ENCODE measurements around the gene MRPL45. TPM values are rescaled to one million over a fixed set of nuclear protein-coding genes. Genes with fewer than 3 reads are reported as not detected.

MRPL45 gene
- total RNA-seq, 6 donors from 2014 or later = 5.7 to 28.9 (median 25.2) TPM

DNA sequence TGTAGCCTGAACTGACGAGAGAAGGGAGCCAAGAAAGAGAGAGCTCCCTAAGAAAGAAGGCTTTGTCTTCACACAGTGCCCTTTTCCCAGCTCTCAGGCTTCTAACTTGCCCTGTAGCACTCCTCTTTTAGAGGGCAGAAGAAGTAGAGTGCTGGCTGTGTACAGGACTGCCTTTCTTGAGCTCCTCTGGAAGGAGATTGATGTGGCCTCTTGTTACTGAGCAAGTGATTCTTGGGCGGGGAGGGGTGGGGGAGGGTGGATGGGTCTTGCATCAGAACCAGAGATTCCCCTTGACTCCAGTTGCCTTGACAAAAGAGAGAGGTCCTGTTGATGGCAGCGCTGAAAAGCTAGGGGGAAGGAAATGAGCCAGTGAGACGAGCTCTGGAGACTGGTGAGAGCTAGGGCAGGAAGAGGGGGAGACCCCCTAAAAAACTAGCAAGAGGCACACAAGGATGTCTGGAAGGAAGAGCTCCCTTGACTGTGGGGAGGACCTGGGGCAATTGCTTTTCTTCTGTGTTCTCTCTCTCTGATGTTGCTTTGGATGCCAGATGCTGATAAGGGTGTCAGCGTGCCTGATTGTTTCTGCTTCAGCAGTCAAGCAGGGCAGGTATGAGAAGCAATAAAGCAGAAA, 28.4 kb downstream of the MRPL45 start:
- DNase-seq = no peak
- no peak overlapping the region for H3K27ac ChIP-seq
- no peak for ATAC-seq (ENCODE audit: low FRiP score in 2 of 2)
- WGBS, 2 donors = 47% methylated on average over 5 of the region's 5 CpGs
- peaks cover 0 to 27% (median 8%) of the 10 kb centered on the region in 4 donors for H3K36me3 ChIP-seq
- H3K27me3 ChIP-seq = no peaks in the 10 kb centered on the region
- H3K4me3 ChIP-seq = no peak overlapping the region
- TF ChIP-seq EP300 (IDR thresholded peaks at IDR 0.05) (no peak), CTCF (IDR thresholded peaks at IDR 0.05) (no peak), POLR2AphosphoS5 (IDR thresholded peaks at IDR 0.05) (no peak), POLR2A (IDR thresholded peaks at IDR 0.05) (no peak)
- peaks cover 0 to 32% (median 19%) of the 10 kb centered on the region in 4 donors for H3K4me1 ChIP-seq
- no peaks in the 10 kb centered on the region for H3K9me3 ChIP-seq

GRCh38 chr17:38326996-38327792, 30.2 kb downstream of the MRPL45 start:
- Histone ChIP-seq H3K27me3 (no peaks in the 10 kb centered on the region), H3K4me3 (no peak overlapping the region), H3K4me1 (peaks cover 0 to 19% (median 13%) of the 10 kb centered on the region in 4 donors), H3K27ac (peak overlapping the region in 1 of 4 donors; percentile 41), H3K9me3 (no peaks in the 10 kb centered on the region), H3K36me3 (peaks cover 0 to 15% (median 4%) of the 10 kb centered on the region in 4 donors)
- DNase-seq (peak in 1 of 2 donors; percentile 32), ATAC-seq (ENCODE audit: low FRiP score in 2 of 2) (peak in 1 of 2 donors; percentile 66)
- TF ChIP-seq POLR2AphosphoS5 (IDR thresholded peaks at IDR 0.05) = no peak
- TF ChIP-seq EP300 (IDR thresholded peaks at IDR 0.05) = no peak
- TF ChIP-seq POLR2A (IDR thresholded peaks at IDR 0.05) = no peak
- TF ChIP-seq CTCF (IDR thresholded peaks at IDR 0.05) = no peak
- WGBS, 2 donors = 38 to 71% methylated on average over 4 to 6 of the region's 8 CpGs

DNA sequence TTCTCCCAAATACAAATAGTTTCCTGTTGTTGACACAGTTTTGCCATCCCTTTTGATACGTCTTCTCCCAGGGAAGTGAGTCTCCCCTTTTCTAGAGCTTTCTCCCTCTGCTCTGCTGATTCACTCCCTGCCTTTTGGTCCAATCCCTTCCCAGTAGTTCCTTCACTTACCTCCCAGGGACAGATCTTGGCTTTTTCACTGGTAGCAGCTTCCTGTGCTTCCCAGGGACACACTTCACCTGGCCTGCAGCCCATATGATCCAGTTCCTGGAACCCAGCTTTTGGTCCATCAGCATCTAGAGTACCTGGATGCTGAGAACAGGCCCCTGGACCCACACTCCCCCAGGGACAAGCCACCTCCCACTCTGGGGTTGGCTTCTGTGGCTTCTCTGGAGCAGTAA, 31.0 kb downstream of the MRPL45 start:
- 38 to 60% methylated on average over 1 of the region's 1 CpG for WGBS, 2 donors
- no peaks in the 10 kb centered on the region for H3K9me3 ChIP-seq
- H3K27ac ChIP-seq = no peak overlapping the region
- no peak overlapping the region for H3K4me3 ChIP-seq
- peaks cover 0 to 8% (median 3%) of the 10 kb centered on the region in 4 donors for H3K36me3 ChIP-seq
- no peaks in the 10 kb centered on the region for H3K27me3 ChIP-seq
- ATAC-seq (ENCODE audit: low FRiP score in 2 of 2) (no peak), DNase-seq (no peak)
- no peak for TF ChIP-seq EP300 (IDR thresholded peaks at IDR 0.05)
- TF ChIP-seq POLR2A (IDR thresholded peaks at IDR 0.05) = no peak
- TF ChIP-seq POLR2AphosphoS5 (IDR thresholded peaks at IDR 0.05) = no peak
- no peak for TF ChIP-seq CTCF (IDR thresholded peaks at IDR 0.05)
- peaks cover 0 to 19% (median 13%) of the 10 kb centered on the region in 4 donors for H3K4me1 ChIP-seq

DNA sequence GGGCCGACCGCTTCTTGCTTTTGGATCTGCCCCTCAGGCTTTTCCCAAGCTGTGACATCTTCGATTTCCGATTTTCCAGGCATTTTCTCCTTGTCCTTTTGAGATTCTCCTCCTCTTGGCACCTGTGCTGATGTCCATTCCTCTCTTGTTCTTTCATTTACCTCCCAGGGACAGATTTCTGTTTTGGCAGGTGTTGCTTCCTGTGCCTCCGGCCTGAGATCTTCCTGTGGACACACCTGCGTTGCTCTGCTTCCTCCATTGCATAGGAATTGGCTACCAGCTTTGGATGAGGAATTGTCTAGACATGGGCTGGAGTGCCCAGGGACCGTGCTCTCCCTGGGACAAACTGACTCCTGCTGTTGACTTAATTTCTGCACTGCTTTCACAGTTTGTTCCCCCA, 31.7 kb downstream of the MRPL45 start:
- WGBS, 2 donors = 77 to 87% methylated on average over 7 of the region's 7 CpGs
- no peak for TF ChIP-seq POLR2A (IDR thresholded peaks at IDR 0.05)
- TF ChIP-seq EP300 (IDR thresholded peaks at IDR 0.05) = no peak
- no peak for TF ChIP-seq POLR2AphosphoS5 (IDR thresholded peaks at IDR 0.05)
- no peak for TF ChIP-seq CTCF (IDR thresholded peaks at IDR 0.05)
- ATAC-seq (ENCODE audit: low FRiP score in 2 of 2) = no peak

More for the DNA sequence above, 31.7 kb downstream of the MRPL45 start:
- Histone ChIP-seq H3K27ac (no peak overlapping the region), H3K36me3 (peaks cover 0 to 1% (median 0%) of the 10 kb centered on the region in 4 donors), H3K9me3 (no peaks in the 10 kb centered on the region), H3K27me3 (no peaks in the 10 kb centered on the region), H3K4me3 (no peak overlapping the region), H3K4me1 (peaks cover 0 to 19% (median 13%) of the 10 kb centered on the region in 4 donors)
- DNase-seq = no peak
